Measurements from ENCODE around the gene CHEK1. TPM values are rescaled to one million over a fixed set of nuclear protein-coding genes. Genes with fewer than 3 reads are reported as not detected.

The CHEK1 gene
- total RNA-seq, 4 donors from 2014 or later, result 0.94 to 3.0 (median 2.2) TPM

DNA sequence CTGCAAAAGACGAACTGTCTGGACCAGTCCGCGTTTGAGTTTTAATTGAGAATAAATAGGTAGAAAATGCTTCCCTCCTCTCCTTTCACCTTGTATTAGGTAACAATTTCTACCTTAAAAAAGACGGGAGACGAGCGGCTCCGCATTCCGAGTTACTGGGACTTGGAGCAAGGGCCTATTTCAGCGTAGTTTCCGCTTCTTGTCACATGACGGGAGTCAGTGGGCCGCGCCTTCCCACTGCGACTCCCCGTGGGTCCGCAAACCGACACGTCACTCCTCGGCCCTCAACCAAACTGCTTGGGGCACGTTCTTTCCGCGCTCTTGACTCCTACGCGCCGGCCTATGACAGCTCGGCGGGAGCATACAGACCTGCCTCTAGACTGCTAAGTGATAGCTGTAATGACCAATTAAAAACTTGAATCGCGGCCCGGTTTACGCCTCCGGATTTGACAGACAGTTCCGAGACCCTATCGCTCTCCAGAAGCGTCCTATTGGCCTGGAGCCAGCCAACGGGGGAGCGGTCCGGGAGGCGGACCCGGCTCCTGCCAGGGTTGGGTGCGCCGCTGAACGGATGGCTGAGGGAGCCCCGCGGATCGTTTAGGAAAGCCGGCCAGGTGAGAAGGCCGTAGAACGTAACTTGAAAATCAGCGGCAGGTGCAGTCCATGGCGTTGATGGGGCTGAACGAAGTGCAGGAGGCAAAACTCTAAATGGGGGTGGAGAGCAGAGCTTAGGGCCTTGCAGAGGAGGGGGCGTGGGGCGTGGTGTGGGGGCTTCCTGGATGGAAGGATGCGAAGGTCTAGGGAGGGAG is 32.5 kb upstream of the CHEK1 start, which contains the start of gene STT3A:
Gene STT3A (plus strand): TSS at position 548 of the 809 bp plus-strand sequence. CDS start 3,064 bp downstream, outside the sequence.
- WGBS, 2 donors (ENCODE audit: low coverage in 1 of 2), result 0% methylated on average over 14 to 37 of the region's 55 CpGs
- ATAC-seq, result peak; percentile 99

DNA sequence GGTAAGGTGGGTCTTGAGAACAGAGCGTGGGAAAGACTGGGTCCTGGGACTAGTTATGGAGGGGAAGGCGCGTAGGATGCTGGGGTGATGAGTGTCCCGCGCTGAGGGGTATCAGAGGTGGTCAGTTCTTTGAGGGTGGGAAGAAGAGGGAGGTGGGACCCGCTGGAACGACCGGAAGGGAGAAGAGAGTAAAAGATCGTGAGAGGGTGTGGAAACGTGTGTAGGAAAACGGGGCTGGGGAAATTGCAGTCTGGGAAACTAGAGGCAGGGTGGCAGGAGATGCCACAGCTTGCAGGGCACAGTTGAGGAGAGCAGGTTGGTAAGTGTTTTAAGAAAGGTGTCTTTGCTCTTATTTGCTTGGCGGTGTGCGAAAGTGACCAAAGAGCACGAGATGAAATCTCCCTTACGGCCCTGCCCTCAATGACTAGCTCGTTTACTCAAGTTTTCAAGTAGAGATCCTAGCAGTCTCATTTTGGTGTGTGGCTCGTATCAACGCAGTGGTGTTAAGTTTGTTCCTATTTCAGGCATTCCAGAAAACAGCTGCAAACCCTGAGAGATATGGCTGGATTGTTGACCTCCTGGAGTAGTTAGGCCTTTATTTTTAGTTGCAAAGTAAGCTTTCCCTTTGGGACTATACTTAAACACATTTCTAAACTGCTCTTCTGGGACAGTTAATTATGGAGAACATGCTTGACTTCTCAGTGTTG is 31.7 kb upstream of the CHEK1 start:
- TF ChIP-seq POLR2AphosphoS5 (IDR thresholded peaks at IDR 0.05) (no peak), POLR2A (IDR thresholded peaks at IDR 0.05) (no peak), EP300 (IDR thresholded peaks at IDR 0.05) (no peak)
- TF ChIP-seq, protein P1, sequence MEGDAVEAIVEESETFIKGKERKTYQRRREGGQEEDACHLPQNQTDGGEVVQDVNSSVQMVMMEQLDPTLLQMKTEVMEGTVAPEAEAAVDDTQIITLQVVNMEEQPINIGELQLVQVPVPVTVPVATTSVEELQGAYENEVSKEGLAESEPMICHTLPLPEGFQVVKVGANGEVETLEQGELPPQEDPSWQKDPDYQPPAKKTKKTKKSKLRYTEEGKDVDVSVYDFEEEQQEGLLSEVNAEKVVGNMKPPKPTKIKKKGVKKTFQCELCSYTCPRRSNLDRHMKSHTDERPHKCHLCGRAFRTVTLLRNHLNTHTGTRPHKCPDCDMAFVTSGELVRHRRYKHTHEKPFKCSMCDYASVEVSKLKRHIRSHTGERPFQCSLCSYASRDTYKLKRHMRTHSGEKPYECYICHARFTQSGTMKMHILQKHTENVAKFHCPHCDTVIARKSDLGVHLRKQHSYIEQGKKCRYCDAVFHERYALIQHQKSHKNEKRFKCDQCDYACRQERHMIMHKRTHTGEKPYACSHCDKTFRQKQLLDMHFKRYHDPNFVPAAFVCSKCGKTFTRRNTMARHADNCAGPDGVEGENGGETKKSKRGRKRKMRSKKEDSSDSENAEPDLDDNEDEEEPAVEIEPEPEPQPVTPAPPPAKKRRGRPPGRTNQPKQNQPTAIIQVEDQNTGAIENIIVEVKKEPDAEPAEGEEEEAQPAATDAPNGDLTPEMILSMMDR (IDR thresholded peaks at IDR 0.05), result no peak
- Histone ChIP-seq H3K36me3 (peaks cover 0 to 20% of the 10 kb centered on the region in 2 donors), H3K9me3 (no peaks in the 10 kb centered on the region), H3K27ac (peak overlapping the region; percentile 36 to 95 (median 86)), H3K27me3 (no peaks in the 10 kb centered on the region), H3K4me1 (peaks cover 0 to 37% (median 0%) of the 10 kb centered on the region in 3 donors), H3K4me3 (peak overlapping the region; percentile 92 to 97)
- 0 to 1% methylated on average over 18 of the region's 18 CpGs for WGBS, 2 donors (ENCODE audit: low coverage in 1 of 2)
- no peak for ATAC-seq

More for the DNA sequence above, 32.5 kb upstream of the CHEK1 start, which contains the start of gene STT3A:
- H3K4me3 ChIP-seq, result peak within 1 kb of the TSS; percentile 92 to 97
- no peaks in the 10 kb centered on the region for H3K27me3 ChIP-seq
- H3K27ac ChIP-seq, result peak within 1 kb of the TSS; percentile 91 to 97 (median 96)
- peaks cover 0 to 37% (median 0%) of the 10 kb centered on the region in 3 donors for H3K4me1 ChIP-seq
- TF ChIP-seq EP300 (IDR thresholded peaks at IDR 0.05) (no peak), POLR2A (IDR thresholded peaks at IDR 0.05) (peak; percentile 75 to 76), POLR2AphosphoS5 (IDR thresholded peaks at IDR 0.05) (peak; percentile 96)
- TF ChIP-seq, protein P1 (IDR thresholded peaks at IDR 0.05), result peak in 1 of 4 experiments; percentile 8
- H3K36me3 ChIP-seq, result peaks cover 0 to 13% of the 10 kb centered on the region in 2 donors
- no peaks in the 10 kb centered on the region for H3K9me3 ChIP-seq

DNA sequence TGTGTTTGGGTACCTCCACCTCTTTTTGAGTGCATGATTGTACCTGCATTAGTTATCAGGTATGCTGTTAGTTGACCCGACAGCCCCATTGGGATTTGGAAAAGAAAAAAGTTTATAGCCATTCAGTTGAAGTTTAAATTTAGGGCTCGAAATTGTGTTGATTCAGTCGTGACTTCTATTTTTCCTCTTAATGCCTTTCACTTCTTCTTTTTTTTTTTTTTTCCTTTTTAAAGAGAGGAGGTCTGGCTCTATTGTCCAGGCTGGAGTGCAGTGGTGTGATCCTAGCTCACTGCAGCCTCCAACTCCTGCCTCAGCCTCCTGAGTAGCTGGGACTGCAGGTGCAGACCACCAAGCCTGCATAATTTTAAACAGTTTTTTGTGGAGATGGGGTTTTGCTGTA is 30.0 kb upstream of the CHEK1 start:
- H3K27me3 ChIP-seq, result no peaks in the 10 kb centered on the region
- TF ChIP-seq POLR2AphosphoS5 (IDR thresholded peaks at IDR 0.05) (no peak), EP300 (IDR thresholded peaks at IDR 0.05) (no peak), POLR2A (IDR thresholded peaks at IDR 0.05) (no peak)
- TF ChIP-seq, protein P1 (IDR thresholded peaks at IDR 0.05), result no peak
- no peak overlapping the region for H3K27ac ChIP-seq
- H3K9me3 ChIP-seq, result no peaks in the 10 kb centered on the region
- H3K36me3 ChIP-seq, result peaks cover 0 to 37% of the 10 kb centered on the region in 2 donors
- peaks cover 0 to 37% (median 0%) of the 10 kb centered on the region in 3 donors for H3K4me1 ChIP-seq
- H3K4me3 ChIP-seq, result no peak overlapping the region
- ATAC-seq, result no peak
- 56 to 77% methylated on average over 3 of the region's 3 CpGs for WGBS, 2 donors (ENCODE audit: low coverage in 1 of 2)

DNA sequence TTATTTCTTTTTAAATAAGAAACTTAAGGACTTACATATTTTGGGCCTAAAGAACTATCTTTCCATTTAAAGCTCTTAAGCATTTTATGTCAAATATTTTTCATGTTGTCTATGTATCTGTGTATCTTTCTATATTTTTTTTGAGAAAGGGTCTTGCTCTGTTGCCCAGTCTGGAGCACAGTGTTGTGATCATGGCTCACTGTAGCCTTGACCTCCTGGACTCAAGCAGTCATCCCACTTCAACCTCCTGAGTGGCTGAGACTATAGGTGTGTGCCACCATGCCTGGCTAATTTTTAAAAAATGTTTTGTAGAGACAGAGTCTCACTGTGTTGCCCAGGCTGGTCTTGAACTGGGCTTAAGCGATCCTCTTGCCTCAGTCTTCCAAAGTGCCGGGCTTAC is 24.3 kb upstream of the CHEK1 start:
- H3K4me3 ChIP-seq, result no peak overlapping the region
- no peaks in the 10 kb centered on the region for H3K9me3 ChIP-seq
- H3K27me3 ChIP-seq, result no peaks in the 10 kb centered on the region
- ATAC-seq, result no peak
- H3K36me3 ChIP-seq, result peaks cover 22 to 94% of the 10 kb centered on the region in 2 donors
- H3K4me1 ChIP-seq, result peaks cover 0 to under 1% (median 0%) of the 10 kb centered on the region in 3 donors
- H3K27ac ChIP-seq, result no peak overlapping the region
- TF ChIP-seq, protein P1 (IDR thresholded peaks at IDR 0.05), result no peak
- no peak for TF ChIP-seq POLR2A (IDR thresholded peaks at IDR 0.05)
- TF ChIP-seq EP300 (IDR thresholded peaks at IDR 0.05), result no peak
- TF ChIP-seq POLR2AphosphoS5 (IDR thresholded peaks at IDR 0.05), result no peak
- 93 to 100% methylated on average over 2 of the region's 2 CpGs for WGBS, 2 donors (ENCODE audit: low coverage in 1 of 2)
